Measurements from ENCODE around the gene CLTA.

DNA sequence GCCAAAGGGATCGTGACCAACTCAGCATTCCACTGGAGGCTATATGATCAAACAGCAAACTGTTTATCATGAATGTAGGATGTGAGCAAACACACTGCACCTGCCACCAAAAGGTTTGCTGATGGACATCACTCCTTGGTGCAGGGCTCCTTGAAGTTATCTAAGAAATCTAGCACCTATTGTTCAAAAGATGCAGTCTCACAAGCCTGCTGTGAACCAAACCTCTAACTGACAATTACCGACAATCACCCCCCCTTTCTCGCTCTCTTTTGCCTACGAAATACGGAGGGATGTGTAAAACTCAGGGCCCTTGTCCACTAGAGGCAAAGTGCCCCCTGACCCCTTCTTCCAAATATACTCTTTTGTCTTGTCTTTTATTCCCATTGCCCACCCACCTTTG is 2.5 kb upstream of the CLTA start:
- TF ChIP-seq POLR2AphosphoS5 (IDR thresholded peaks at IDR 0.05) (no peak), POLR2A (IDR thresholded peaks at IDR 0.05) (no peak)
- TF ChIP-seq, protein P1, sequence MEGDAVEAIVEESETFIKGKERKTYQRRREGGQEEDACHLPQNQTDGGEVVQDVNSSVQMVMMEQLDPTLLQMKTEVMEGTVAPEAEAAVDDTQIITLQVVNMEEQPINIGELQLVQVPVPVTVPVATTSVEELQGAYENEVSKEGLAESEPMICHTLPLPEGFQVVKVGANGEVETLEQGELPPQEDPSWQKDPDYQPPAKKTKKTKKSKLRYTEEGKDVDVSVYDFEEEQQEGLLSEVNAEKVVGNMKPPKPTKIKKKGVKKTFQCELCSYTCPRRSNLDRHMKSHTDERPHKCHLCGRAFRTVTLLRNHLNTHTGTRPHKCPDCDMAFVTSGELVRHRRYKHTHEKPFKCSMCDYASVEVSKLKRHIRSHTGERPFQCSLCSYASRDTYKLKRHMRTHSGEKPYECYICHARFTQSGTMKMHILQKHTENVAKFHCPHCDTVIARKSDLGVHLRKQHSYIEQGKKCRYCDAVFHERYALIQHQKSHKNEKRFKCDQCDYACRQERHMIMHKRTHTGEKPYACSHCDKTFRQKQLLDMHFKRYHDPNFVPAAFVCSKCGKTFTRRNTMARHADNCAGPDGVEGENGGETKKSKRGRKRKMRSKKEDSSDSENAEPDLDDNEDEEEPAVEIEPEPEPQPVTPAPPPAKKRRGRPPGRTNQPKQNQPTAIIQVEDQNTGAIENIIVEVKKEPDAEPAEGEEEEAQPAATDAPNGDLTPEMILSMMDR (IDR thresholded peaks at IDR 0.05), result no peak
